Stimulated activated CD4-positive, alpha-beta T cell treated with anti-CD3 and anti-CD28 coated beads, TNF-alpha, amount 100 ng/mL, for 24 hours (primary cell): Measurements from ENCODE around the gene NINJ1.

Experiments used
- DNase-seq, 3 experiments: peaks; one replicate each; pipeline ENCODE4 v3.0.0-alpha.2; 2020; ENCODE audit warnings: low read depth in 3 of 3

Gene NINJ1

GRCh38 chr9:93087971-93088655, 45.9 kb downstream of the NINJ1 start:
- no peak for DNase-seq

GRCh38 chr9:93086447-93087224, 47.4 kb downstream of the NINJ1 start:
- DNase-seq: no peak

- no peak for DNase-seq
Observed at GRCh38 chr9:93085676-93086075, 48.4 kb downstream of the NINJ1 start.

GRCh38 chr9:93084471-93084881, 49.6 kb downstream of the NINJ1 start:
- no peak for DNase-seq

GRCh38 chr9:93083592-93084470, 50.2 kb downstream of the NINJ1 start:
- peak in 1 of 3 experiments; percentile 39 for DNase-seq

- DNase-seq: no peak
Observed at GRCh38 chr9:93082841-93083411, 51.1 kb downstream of the NINJ1 start.

GRCh38 chr9:93081931-93082330, 52.1 kb downstream of the NINJ1 start:
- DNase-seq: no peak

GRCh38 chr9:93081081-93081529, 52.9 kb downstream of the NINJ1 start:
- no peak for DNase-seq

- DNase-seq: no peak
Observed at GRCh38 chr9:93080406-93080805, 53.6 kb downstream of the NINJ1 start.

- DNase-seq: no peak
Observed at GRCh38 chr9:93079371-93079770, 54.7 kb downstream of the NINJ1 start.

GRCh38 chr9:93077811-93078210, 56.2 kb downstream of the NINJ1 start:
- DNase-seq: no peak

GRCh38 chr9:93077367-93077766, 56.7 kb downstream of the NINJ1 start:
- no peak for DNase-seq

GRCh38 chr9:93076792-93077128, 57.3 kb downstream of the NINJ1 start:
- no peak for DNase-seq

GRCh38 chr9:93076101-93076791, 57.8 kb downstream of the NINJ1 start:
- DNase-seq: no peak

- no peak for DNase-seq
Observed at GRCh38 chr9:93072383-93072795, 61.7 kb downstream of the NINJ1 start.
